ENCODE measurements around the gene DARS1. TPM values are rescaled to one million over a fixed set of nuclear protein-coding genes. Genes with fewer than 3 reads are reported as not detected.
A peak's percentile ranks its signal among the peaks of the same experiment; 100 is the strongest.

The DARS1 gene
- total and polyA plus RNA-seq, 2 donors (not counting 1 experiment from before 2014, with no cell fraction given), result 36.7 to 88.3 TPM

DNA sequence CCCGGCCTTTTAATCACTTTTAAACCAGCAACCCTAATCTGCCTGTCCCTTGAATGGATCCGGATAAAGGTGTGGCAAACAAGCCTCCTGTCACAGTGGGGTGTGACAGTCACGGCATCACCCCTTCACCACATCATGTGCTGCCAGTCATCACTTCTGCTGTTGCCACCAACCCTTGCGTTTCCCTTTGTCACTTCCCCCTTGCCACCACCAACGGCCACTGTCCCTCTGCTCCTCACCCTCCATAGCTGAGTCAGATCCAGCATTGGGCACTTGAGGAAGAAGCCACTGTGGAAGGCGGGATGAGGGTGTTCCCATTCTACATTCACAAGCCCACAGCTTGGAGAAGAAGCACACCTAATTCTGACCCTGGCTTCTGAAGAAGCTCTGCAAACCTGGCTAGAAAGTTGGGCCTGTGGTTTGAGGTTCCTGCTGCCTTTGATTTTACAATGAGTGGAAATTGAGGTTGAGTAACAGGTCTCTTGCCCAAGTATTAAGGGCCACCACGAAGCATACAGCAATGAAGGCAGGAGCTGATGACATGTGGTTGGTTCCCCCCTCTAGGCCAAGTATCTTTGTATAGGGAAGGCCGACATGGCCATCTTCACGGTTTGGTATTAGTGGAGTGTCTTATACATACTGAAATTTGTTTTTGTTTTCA is 22.9 kb upstream of the DARS1 start:
- DNase-seq, result peak; percentile 91
- Histone ChIP-seq H3K4me1 (ENCODE audit: control insufficient read depth in 2 of 2, insufficient read depth in 2 of 2, low read length in 2 of 2) (peaks cover 50 to 51% of the 10 kb centered on the region in 2 donors), H3K36me3 (replicated peaks in 1 of 2; ENCODE audit: control extremely low read depth in 1 of 2, control insufficient read depth in 1 of 2, extremely low read depth in 1 of 2, insufficient read depth in 2 of 2, low read length in 1 of 2) (no peaks in the 10 kb centered on the region), H3K9me3 (ENCODE audit: control extremely low read depth in 1 of 3, control insufficient read depth in 2 of 3, insufficient read depth in 1 of 3, low read length in 2 of 3) (no peaks in the 10 kb centered on the region), H3K27ac (ENCODE audit: low read length in 2 of 2) (peak overlapping the region; percentile 76 to 88), H4K20me1 (ENCODE audit: control insufficient read depth, insufficient read depth, low read length, poor library complexity, severe bottlenecking) (no peaks in the 10 kb centered on the region), H3K27me3 (replicated peaks in 1 of 4; ENCODE audit: control extremely low read depth in 1 of 4, control insufficient read depth in 3 of 4, insufficient read depth in 4 of 4, low read length in 3 of 4) (no peaks in the 10 kb centered on the region), H3K4me3 (ENCODE audit: control extremely low read depth in 1 of 5, extremely low read depth in 1 of 5, insufficient read depth in 1 of 5, low read depth in 2 of 5, low read length in 4 of 5) (no peak overlapping the region), H3K79me2 (ENCODE audit: control insufficient read depth, insufficient read depth, low read length) (peaks cover 5% of the 10 kb centered on the region), H3K4me2 (replicated peaks; ENCODE audit: low read depth, low read length, poor library complexity, severe bottlenecking) (peak overlapping the region; percentile 62), H3K9ac (ENCODE audit: low read length) (no peak overlapping the region), H2AFZ (ENCODE audit: insufficient read depth, low read depth, low read length, poor library complexity, severe bottlenecking) (peak overlapping the region; percentile 62)
- Mint-ChIP-seq H3K4me3 (peak overlapping the region; percentile 68), H3K4me1 (peaks cover 66% of the 10 kb centered on the region), H3K27me3 (no peaks in the 10 kb centered on the region), H3K9me3 (ENCODE audit: insufficient read depth) (peaks cover 2% of the 10 kb centered on the region), H3K27ac (peak overlapping the region; percentile 86)
- 0% methylated on average over 4 of the region's 9 CpGs for WGBS (ENCODE audit: insufficient coverage)
- intact Hi-C loops (cut with micrococcal nuclease), result loop anchor here (5.0 kb wide), 1 partner anchor 34 kb away; no protein-coding TSS in a partner anchor
- ChIA-PET CTCF (interaction anchor here (0.5 to 1.9 kb wide), 3 partner anchors 11 to 376 kb away, joined by 5 to 8 read pairs (median 6); no protein-coding TSS in a partner anchor), POLR2A (no interaction called here)
- TF ChIP-seq, protein P1, sequence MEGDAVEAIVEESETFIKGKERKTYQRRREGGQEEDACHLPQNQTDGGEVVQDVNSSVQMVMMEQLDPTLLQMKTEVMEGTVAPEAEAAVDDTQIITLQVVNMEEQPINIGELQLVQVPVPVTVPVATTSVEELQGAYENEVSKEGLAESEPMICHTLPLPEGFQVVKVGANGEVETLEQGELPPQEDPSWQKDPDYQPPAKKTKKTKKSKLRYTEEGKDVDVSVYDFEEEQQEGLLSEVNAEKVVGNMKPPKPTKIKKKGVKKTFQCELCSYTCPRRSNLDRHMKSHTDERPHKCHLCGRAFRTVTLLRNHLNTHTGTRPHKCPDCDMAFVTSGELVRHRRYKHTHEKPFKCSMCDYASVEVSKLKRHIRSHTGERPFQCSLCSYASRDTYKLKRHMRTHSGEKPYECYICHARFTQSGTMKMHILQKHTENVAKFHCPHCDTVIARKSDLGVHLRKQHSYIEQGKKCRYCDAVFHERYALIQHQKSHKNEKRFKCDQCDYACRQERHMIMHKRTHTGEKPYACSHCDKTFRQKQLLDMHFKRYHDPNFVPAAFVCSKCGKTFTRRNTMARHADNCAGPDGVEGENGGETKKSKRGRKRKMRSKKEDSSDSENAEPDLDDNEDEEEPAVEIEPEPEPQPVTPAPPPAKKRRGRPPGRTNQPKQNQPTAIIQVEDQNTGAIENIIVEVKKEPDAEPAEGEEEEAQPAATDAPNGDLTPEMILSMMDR (IDR thresholded peaks at IDR 0.05), result no peak
- no peak for TF ChIP-seq EZH2 (IDR thresholded peaks at IDR 0.05; ENCODE audit: borderline replicate concordance, insufficient read depth, low read depth, low read length, poor library complexity, severe bottlenecking)
- peak; percentile 96 for ATAC-seq (ENCODE audit: low read depth)

DNA sequence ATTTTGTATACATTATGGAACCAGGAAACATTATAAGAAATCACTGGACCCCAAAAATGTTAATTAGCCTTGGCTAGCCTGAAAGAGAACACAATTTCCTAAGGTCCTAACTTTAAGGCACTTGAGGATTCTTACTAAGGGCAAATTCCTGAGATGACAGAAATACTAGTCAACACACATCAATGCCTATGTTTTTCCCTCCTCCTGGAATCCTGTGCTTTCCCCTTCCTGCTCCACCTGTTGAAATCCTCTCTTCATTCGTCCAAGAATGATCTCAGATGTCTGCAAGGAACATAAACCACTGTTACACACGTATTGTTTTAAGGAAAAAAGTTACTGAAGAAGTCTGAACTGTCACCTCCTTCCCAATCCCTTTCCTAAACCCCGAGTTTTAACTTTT is 21.2 kb upstream of the DARS1 start:
- H3K27ac Mint-ChIP-seq, result peak overlapping the region; percentile 71
- Histone ChIP-seq H2AFZ (ENCODE audit: insufficient read depth, low read depth, low read length, poor library complexity, severe bottlenecking) (no peak overlapping the region), H4K20me1 (ENCODE audit: control insufficient read depth, insufficient read depth, low read length, poor library complexity, severe bottlenecking) (no peaks in the 10 kb centered on the region), H3K9me3 (ENCODE audit: control extremely low read depth in 1 of 3, control insufficient read depth in 2 of 3, insufficient read depth in 1 of 3, low read length in 2 of 3) (no peaks in the 10 kb centered on the region), H3K27me3 (replicated peaks in 1 of 4; ENCODE audit: control extremely low read depth in 1 of 4, control insufficient read depth in 3 of 4, insufficient read depth in 4 of 4, low read length in 3 of 4) (no peaks in the 10 kb centered on the region), H3K4me2 (replicated peaks; ENCODE audit: low read depth, low read length, poor library complexity, severe bottlenecking) (no peak overlapping the region), H3K79me2 (ENCODE audit: control insufficient read depth, insufficient read depth, low read length) (peaks cover 5% of the 10 kb centered on the region), H3K4me1 (ENCODE audit: control insufficient read depth in 2 of 2, insufficient read depth in 2 of 2, low read length in 2 of 2) (peaks cover 54 to 58% of the 10 kb centered on the region in 2 donors), H3K9ac (ENCODE audit: low read length) (no peak overlapping the region), H3K4me3 (ENCODE audit: control extremely low read depth in 1 of 5, extremely low read depth in 1 of 5, insufficient read depth in 1 of 5, low read depth in 2 of 5, low read length in 4 of 5) (no peak overlapping the region), H3K27ac (ENCODE audit: low read length in 2 of 2) (peak overlapping the region in 1 of 2 donors; percentile 88), H3K36me3 (replicated peaks in 1 of 2; ENCODE audit: control extremely low read depth in 1 of 2, control insufficient read depth in 1 of 2, extremely low read depth in 1 of 2, insufficient read depth in 2 of 2, low read length in 1 of 2) (no peaks in the 10 kb centered on the region)
- DNase-seq, result no peak
- ChIA-PET CTCF (interaction anchor here (1.2 kb wide), 1 partner anchor 377 kb away, joined by 3 read pairs; no protein-coding TSS in a partner anchor), POLR2A (no interaction called here)
- no CpG with 5 or more reads among the region's 3 CpGs for WGBS (ENCODE audit: insufficient coverage)
- H3K9me3 Mint-ChIP-seq (ENCODE audit: insufficient read depth), result peaks cover 2% of the 10 kb centered on the region
- H3K4me1 Mint-ChIP-seq, result peaks cover 71% of the 10 kb centered on the region
- intact Hi-C loops (cut with micrococcal nuclease), result loop anchor here (5.0 kb wide), 1 partner anchor 36 kb away; no protein-coding TSS in a partner anchor
- no peak for ATAC-seq (ENCODE audit: low read depth)
- no peak overlapping the region for H3K4me3 Mint-ChIP-seq
- no peaks in the 10 kb centered on the region for H3K27me3 Mint-ChIP-seq
- TF ChIP-seq, protein P1 (IDR thresholded peaks at IDR 0.05), result no peak
- no peak for TF ChIP-seq EZH2 (IDR thresholded peaks at IDR 0.05; ENCODE audit: borderline replicate concordance, insufficient read depth, low read depth, low read length, poor library complexity, severe bottlenecking)

Measured in B cell (primary cell).